ENCODE results near the gene CAPZA1.

The CAPZA1 gene

GRCh38 chr1:112713466-112714312 is 94.1 kb downstream of the CAPZA1 start:
- Histone ChIP-seq H3K27me3 (replicated peaks) (no peaks in the 10 kb centered on the region), H3K4me3 (ENCODE audit: low read depth, low read length) (peak overlapping the region; percentile 56), H3K36me3 (replicated peaks) (no peaks in the 10 kb centered on the region), H3K27ac (no peak overlapping the region)
- TF ChIP-seq CTCF (IDR thresholded peaks at IDR 0.05; ENCODE audit: low read depth, low read length, missing control alignments) = no peak
- in situ Hi-C loops (cut with HindIII; ENCODE audit: low pct_ligation_motif_present, low sequenced_read_pairs) = no loop called here
- DNase-seq = no peak

- DNase-seq = no peak
- Histone ChIP-seq H3K27me3 (replicated peaks) (no peaks in the 10 kb centered on the region), H3K4me3 (ENCODE audit: low read depth, low read length) (peak overlapping the region; percentile 56), H3K27ac (no peak overlapping the region), H3K36me3 (replicated peaks) (no peaks in the 10 kb centered on the region)
- in situ Hi-C loops (cut with HindIII; ENCODE audit: low pct_ligation_motif_present, low sequenced_read_pairs) = no loop called here
- TF ChIP-seq CTCF (IDR thresholded peaks at IDR 0.05; ENCODE audit: low read depth, low read length, missing control alignments) = peak; percentile 18
Measured at GRCh38 chr1:112714313-112715263, 95.0 kb downstream of the CAPZA1 start.

GRCh38 chr1:112715264-112716053 is 95.8 kb downstream of the CAPZA1 start, which contains the start of gene PPM1J:
Gene PPM1J, minus strand, starts transcription at chr1:112715332. Its CDS starts 31 bp downstream, at chr1:112715301.
- TF ChIP-seq CTCF (IDR thresholded peaks at IDR 0.05; ENCODE audit: low read depth, low read length, missing control alignments) = no peak
- peak; percentile 93 for DNase-seq
- Histone ChIP-seq H3K4me3 (ENCODE audit: low read depth, low read length) (peak within 1 kb of the TSS; percentile 66), H3K36me3 (replicated peaks) (no peaks in the 10 kb centered on the region), H3K27me3 (replicated peaks) (no peaks in the 10 kb centered on the region), H3K27ac (peak within 1 kb of the TSS; percentile 13)
- in situ Hi-C loops (cut with HindIII; ENCODE audit: low pct_ligation_motif_present, low sequenced_read_pairs) = no loop called here

GRCh38 chr1:112716133-112716720 is 96.6 kb downstream of the CAPZA1 start:
- H3K27me3 ChIP-seq (replicated peaks) = no peaks in the 10 kb centered on the region
- peak; percentile 97 for TF ChIP-seq CTCF (IDR thresholded peaks at IDR 0.05; ENCODE audit: low read depth, low read length, missing control alignments)
- DNase-seq = peak; percentile 87
- in situ Hi-C loops (cut with HindIII; ENCODE audit: low pct_ligation_motif_present, low sequenced_read_pairs) = no loop called here
- no peak overlapping the region for H3K27ac ChIP-seq
- H3K36me3 ChIP-seq (replicated peaks) = no peaks in the 10 kb centered on the region
- peak overlapping the region; percentile 66 for H3K4me3 ChIP-seq (ENCODE audit: low read depth, low read length)

- DNase-seq = no peak
- in situ Hi-C loops (cut with HindIII; ENCODE audit: low pct_ligation_motif_present, low sequenced_read_pairs) = no loop called here
- no peak for TF ChIP-seq CTCF (IDR thresholded peaks at IDR 0.05; ENCODE audit: low read depth, low read length, missing control alignments)
- H3K36me3 ChIP-seq (replicated peaks) = no peaks in the 10 kb centered on the region
- no peak overlapping the region for H3K27ac ChIP-seq
- H3K27me3 ChIP-seq (replicated peaks) = no peaks in the 10 kb centered on the region
- H3K4me3 ChIP-seq (ENCODE audit: low read depth, low read length) = no peak overlapping the region
Measured at GRCh38 chr1:112717263-112717873, 97.7 kb downstream of the CAPZA1 start.

Data from brain microvascular endothelial cell (primary cell).